B cell (primary cell): ENCODE measurements around the gene EFCAB10. TPM values are rescaled to one million over a fixed set of nuclear protein-coding genes. Genes with fewer than 3 reads are reported as not detected.

Experiments
- ATAC-seq: fragments of 200-7000 bp; cut with Tn5 transposase; one replicate; pipeline ENCODE4 v1.10.0; 2021; ENCODE audit warnings: low read depth, mild to moderate bottlenecking, moderate number of reproducible peaks, moderate library complexity
- CTCF ChIA-PET: fragments of 350-600 bp; sonication (Branson Sonifier 250); formaldehyde crosslinking; loops from one replicate; lab custom pipeline; 2021; ENCODE audit warnings: antibody characterized with exemption, inconsistent platforms; lab: Charles Lee
- POLR2A ChIA-PET: fragments of 350-600 bp; sonication (Branson Sonifier 250); formaldehyde crosslinking; loops from one replicate; lab custom pipeline; 2021; ENCODE audit warnings: antibody characterized with exemption; lab: Charles Lee
- DNase-seq: peaks from one replicate; pipeline ENCODE4 v3.0.0; 2013
- H2AFZ ChIP-seq: 2 replicates; pipeline ENCODE4 v1.6.1; 2012; ENCODE audit warnings: mild to moderate bottlenecking, low read depth, low read length; ENCODE audit not compliant: insufficient read depth, poor library complexity, severe bottlenecking
- H3K27ac ChIP-seq, 2 donors: 1 replicate in 1 of 2; 2 replicates in 1 of 2; pipeline ENCODE4 v1.5.1; 2012 to 2013; ENCODE audit warnings: low read length in 2 of 2, mild to moderate bottlenecking in 2 of 2, moderate library complexity in 1 of 2
- H3K27me3 ChIP-seq, 4 experiments: fragments of 200-600 bp in 1 of 4; sonication (generic) in 1 of 4; replicated peaks in 1 of 4; 1 replicate in 2 of 4; 2 replicates in 2 of 4; pipeline versions ENCODE4 v1.6.1 to v1.7.0; 2013 to 2016; ENCODE audit warnings: low read length in 3 of 4, mild to moderate bottlenecking in 2 of 4, mixed read lengths in 1 of 4, moderate library complexity in 1 of 4; ENCODE audit not compliant: insufficient read depth in 4 of 4, control insufficient read depth in 3 of 4; ENCODE audit errors: control extremely low read depth in 1 of 4
- H3K36me3 ChIP-seq, 2 experiments: replicated peaks in 1 of 2; 1 replicate in 1 of 2; 2 replicates in 1 of 2; pipeline versions ENCODE4 v1.6.1 to v1.7.1; 2013; ENCODE audit warnings: low read length in 1 of 2; ENCODE audit not compliant: insufficient read depth in 2 of 2, control insufficient read depth in 1 of 2; ENCODE audit errors: control extremely low read depth in 1 of 2, extremely low read depth in 1 of 2
- H3K4me1 ChIP-seq, 2 donors: fragments of 200-600 bp in 1 of 2; sonication (generic) in 1 of 2; 1 replicate in 1 of 2; 2 replicates in 1 of 2; pipeline versions ENCODE4 v1.5.1 to v1.6.1; 2013 to 2017; ENCODE audit warnings: low read length in 2 of 2; ENCODE audit not compliant: control insufficient read depth in 2 of 2, insufficient read depth in 2 of 2
- H3K4me2 ChIP-seq: replicated peaks from 2 replicates; pipeline ENCODE3; 2012; ENCODE audit warnings: mild to moderate bottlenecking, low read depth, low read length; ENCODE audit not compliant: poor library complexity, severe bottlenecking
- H3K4me3 ChIP-seq, 5 experiments: fragments of 200-600 bp in 1 of 5; sonication (generic) in 1 of 5; 1 replicate in 3 of 5; 2 replicates in 2 of 5; pipeline versions ENCODE4 v1.5.1 to v1.7.0; 2011 to 2016; ENCODE audit warnings: low read length in 4 of 5, mild to moderate bottlenecking in 4 of 5, low read depth in 2 of 5, control low read depth in 1 of 5, moderate library complexity in 1 of 5; ENCODE audit not compliant: insufficient read depth in 1 of 5; ENCODE audit errors: control extremely low read depth in 1 of 5, extremely low read depth in 1 of 5
- H3K79me2 ChIP-seq: fragments of 200-600 bp; sonication (generic); one replicate; pipeline ENCODE4 v1.6.0; 2016; ENCODE audit warnings: low read length; ENCODE audit not compliant: control insufficient read depth, insufficient read depth
- H3K9ac ChIP-seq: fragments of 200-600 bp; sonication (generic); 2 replicates; pipeline ENCODE4 v1.6.1; 2017; ENCODE audit warnings: mild to moderate bottlenecking, low read length, moderate library complexity
- H3K9me3 ChIP-seq, 3 donors: one replicate each; pipeline versions ENCODE4 v1.6.1 to v1.7.1; 2013; ENCODE audit warnings: low read length in 2 of 3; ENCODE audit not compliant: control insufficient read depth in 2 of 3, insufficient read depth in 1 of 3; ENCODE audit errors: control extremely low read depth in 1 of 3
- H4K20me1 ChIP-seq: 2 replicates; pipeline ENCODE4 v1.6.0; 2012; ENCODE audit warnings: mild to moderate bottlenecking, low read length; ENCODE audit not compliant: insufficient read depth, control insufficient read depth, poor library complexity, severe bottlenecking
- H3K27ac Mint-ChIP-seq: one replicate; pipeline ENCODE4 v1.8.0; 2021; ENCODE audit warnings: mixed read lengths
- H3K27me3 Mint-ChIP-seq: one replicate; pipeline ENCODE4 v1.8.0; 2021; ENCODE audit warnings: mixed read lengths
- H3K4me1 Mint-ChIP-seq: one replicate; pipeline ENCODE4 v1.8.0; 2021; ENCODE audit warnings: mixed read lengths
- H3K4me3 Mint-ChIP-seq: one replicate; pipeline ENCODE4 v1.8.0; 2021; ENCODE audit warnings: mixed read lengths
- H3K9me3 Mint-ChIP-seq: one replicate; pipeline ENCODE4 v1.8.0; 2022; ENCODE audit warnings: mixed read lengths; ENCODE audit not compliant: insufficient read depth
- CTCF ChIP-seq: fragments of 200-600 bp; IDR thresholded peaks from one replicate; pipeline ENCODE4 v1.8.0; 2022; ENCODE audit warnings: antibody characterized with exemption, mild to moderate bottlenecking
- EZH2 ChIP-seq: IDR thresholded peaks from 2 replicates; pipeline ENCODE4 v1.6.1; 2012; ENCODE audit warnings: borderline replicate concordance, low read depth, mild to moderate bottlenecking, moderate library complexity, low read length; ENCODE audit not compliant: insufficient read depth, poor library complexity, severe bottlenecking
- WGBS: methylation state at CpG from one replicate; pipeline ENCODE4 v1.1.5; 2013; ENCODE audit warnings: missing lambda C conversion rate; ENCODE audit not compliant: insufficient coverage; 5-methylcytosine and 5-hydroxymethylcytosine counted together
- intact Hi-C: fragments of 100-400 bp; cut with micrococcal nuclease; formaldehyde crosslinking; loops from one replicate; pipeline ENCODE4 v1.10.0; 2022
- polyA plus RNA-seq: library from polyadenylated mRNA; depleted of rRNA; stranded (reverse); fragments of >200 nt; gene quantifications from 2 replicates; pipeline ENCODE4 v1.2.3, GENCODE V29; 2012
- total RNA-seq, 2 donors: library from RNA; stranded (reverse); fragments of 120-200 nt in 1 of 2; gene quantifications; 1 replicate in 1 of 2; 2 replicates in 1 of 2; pipeline versions ENCODE4 v1.2.3 to v1.2.4, GENCODE V29; 2013 to 2022

The EFCAB10 gene
- total and polyA plus RNA-seq, 2 donors (not counting 1 experiment from before 2014, with no cell fraction given) = not detected

DNA sequence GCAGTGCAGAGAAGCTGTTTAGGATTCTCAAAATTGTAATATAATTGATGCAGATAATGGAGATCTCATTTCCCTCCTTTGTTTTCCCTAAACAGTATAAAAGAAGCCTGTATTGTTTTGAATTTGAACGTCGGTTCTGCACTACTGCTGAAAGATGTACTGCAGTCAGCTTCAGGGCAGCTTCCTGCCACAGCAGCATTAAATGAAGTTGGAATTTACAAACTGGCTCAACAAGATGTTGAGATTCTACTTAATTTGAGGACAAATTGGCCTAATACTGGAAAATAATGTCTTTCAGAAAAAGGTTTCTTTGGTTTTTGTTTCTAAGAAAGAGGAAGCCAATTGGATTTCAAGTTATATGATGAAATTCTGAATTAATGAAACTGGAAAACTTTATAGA, 14.3 kb downstream of the EFCAB10 start:
- no peaks in the 10 kb centered on the region for H3K9me3 ChIP-seq
- Mint-ChIP-seq H3K9me3 (no peaks in the 10 kb centered on the region), H3K4me1 (no peaks in the 10 kb centered on the region), H3K27ac (no peak overlapping the region), H3K4me3 (no peak overlapping the region), H3K27me3 (no peaks in the 10 kb centered on the region)
- H3K4me2 ChIP-seq = no peak overlapping the region
- no CpG with 5 or more reads among the region's 2 CpGs for WGBS
- ATAC-seq (no peak), DNase-seq (no peak)
- POLR2A ChIA-PET = no interaction called here
- no peak overlapping the region for H3K27ac ChIP-seq
- no peaks in the 10 kb centered on the region for H3K27me3 ChIP-seq
- H3K4me3 ChIP-seq = no peak overlapping the region
- TF ChIP-seq CTCF (no peak), EZH2 (no peak)
- CTCF ChIA-PET = interaction anchor here (0.7 to 0.8 kb wide), 2 partner anchors 9 to 35 kb away, joined by 3 read pairs; partner anchors contain the start of gene RINT1
- intact Hi-C loops = no loop called here
- no peak overlapping the region for H3K9ac ChIP-seq
- no peak overlapping the region for H2AFZ ChIP-seq
- no peaks in the 10 kb centered on the region for H3K79me2 ChIP-seq
- peaks cover 16 to 50% of the 10 kb centered on the region in 2 experiments for H3K36me3 ChIP-seq
- H4K20me1 ChIP-seq = no peaks in the 10 kb centered on the region
- no peaks in the 10 kb centered on the region for H3K4me1 ChIP-seq

DNA sequence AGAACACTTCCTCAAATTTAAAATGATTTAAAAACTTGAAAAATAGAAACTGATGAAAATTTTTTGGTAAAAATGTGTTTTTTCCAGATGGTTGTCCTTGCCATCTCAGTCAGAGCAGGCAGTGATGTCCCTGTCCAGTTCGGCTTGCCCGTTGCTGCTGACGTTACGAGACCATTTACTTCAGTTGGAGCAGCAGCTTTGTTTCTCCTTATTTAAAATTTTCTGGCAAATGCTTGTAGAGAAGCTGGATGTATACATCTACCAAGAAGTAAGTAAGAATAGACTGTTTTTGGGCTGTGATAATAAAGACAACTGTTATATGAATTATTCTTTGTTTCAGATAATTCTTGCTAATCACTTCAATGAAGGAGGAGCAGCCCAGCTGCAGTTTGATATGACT, 16.1 kb downstream of the EFCAB10 start:
- CTCF ChIA-PET = interaction anchor here (0.6 to 1.0 kb wide), 2 partner anchors 36 to 220 kb away, joined by 3 read pairs; no protein-coding TSS in a partner anchor
- peaks cover 17 to 54% of the 10 kb centered on the region in 2 experiments for H3K36me3 ChIP-seq
- H3K4me3 ChIP-seq = no peak overlapping the region
- H3K27me3 ChIP-seq = no peaks in the 10 kb centered on the region
- intact Hi-C loops = no loop called here
- no peak for TF ChIP-seq EZH2
- TF ChIP-seq CTCF = no peak
- ATAC-seq = no peak
- Mint-ChIP-seq H3K4me3 (no peak overlapping the region), H3K9me3 (no peaks in the 10 kb centered on the region), H3K27ac (no peak overlapping the region), H3K4me1 (no peaks in the 10 kb centered on the region), H3K27me3 (no peaks in the 10 kb centered on the region)
- POLR2A ChIA-PET = no interaction called here
- no peaks in the 10 kb centered on the region for H3K79me2 ChIP-seq
- H2AFZ ChIP-seq = no peak overlapping the region
- H4K20me1 ChIP-seq = no peaks in the 10 kb centered on the region
- no peaks in the 10 kb centered on the region for H3K4me1 ChIP-seq
- H3K9me3 ChIP-seq = no peaks in the 10 kb centered on the region
- H3K9ac ChIP-seq = no peak overlapping the region
- WGBS = 96% methylated on average over 4 of the region's 4 CpGs
- DNase-seq = no peak
- H3K27ac ChIP-seq = no peak overlapping the region
- no peak overlapping the region for H3K4me2 ChIP-seq
